ENCODE results near the gene PRPF40A.
"Not testable (repeated sequence)": the region's sequence is repeated elsewhere in the genome, so short reads cannot be mapped to it uniquely, and the experiment has no call there.

- not testable (repeated sequence) for TF ChIP-seq CTCF (IDR thresholded peaks at IDR 0.05; ENCODE audit: insufficient read depth, low read length); POLR2AphosphoS5 (IDR thresholded peaks at IDR 0.05; ENCODE audit: low read depth)
- TF ChIP-seq, protein P1, sequence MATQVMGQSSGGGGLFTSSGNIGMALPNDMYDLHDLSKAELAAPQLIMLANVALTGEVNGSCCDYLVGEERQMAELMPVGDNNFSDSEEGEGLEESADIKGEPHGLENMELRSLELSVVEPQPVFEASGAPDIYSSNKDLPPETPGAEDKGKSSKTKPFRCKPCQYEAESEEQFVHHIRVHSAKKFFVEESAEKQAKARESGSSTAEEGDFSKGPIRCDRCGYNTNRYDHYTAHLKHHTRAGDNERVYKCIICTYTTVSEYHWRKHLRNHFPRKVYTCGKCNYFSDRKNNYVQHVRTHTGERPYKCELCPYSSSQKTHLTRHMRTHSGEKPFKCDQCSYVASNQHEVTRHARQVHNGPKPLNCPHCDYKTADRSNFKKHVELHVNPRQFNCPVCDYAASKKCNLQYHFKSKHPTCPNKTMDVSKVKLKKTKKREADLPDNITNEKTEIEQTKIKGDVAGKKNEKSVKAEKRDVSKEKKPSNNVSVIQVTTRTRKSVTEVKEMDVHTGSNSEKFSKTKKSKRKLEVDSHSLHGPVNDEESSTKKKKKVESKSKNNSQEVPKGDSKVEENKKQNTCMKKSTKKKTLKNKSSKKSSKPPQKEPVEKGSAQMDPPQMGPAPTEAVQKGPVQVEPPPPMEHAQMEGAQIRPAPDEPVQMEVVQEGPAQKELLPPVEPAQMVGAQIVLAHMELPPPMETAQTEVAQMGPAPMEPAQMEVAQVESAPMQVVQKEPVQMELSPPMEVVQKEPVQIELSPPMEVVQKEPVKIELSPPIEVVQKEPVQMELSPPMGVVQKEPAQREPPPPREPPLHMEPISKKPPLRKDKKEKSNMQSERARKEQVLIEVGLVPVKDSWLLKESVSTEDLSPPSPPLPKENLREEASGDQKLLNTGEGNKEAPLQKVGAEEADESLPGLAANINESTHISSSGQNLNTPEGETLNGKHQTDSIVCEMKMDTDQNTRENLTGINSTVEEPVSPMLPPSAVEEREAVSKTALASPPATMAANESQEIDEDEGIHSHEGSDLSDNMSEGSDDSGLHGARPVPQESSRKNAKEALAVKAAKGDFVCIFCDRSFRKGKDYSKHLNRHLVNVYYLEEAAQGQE (IDR thresholded peaks at IDR 0.05; ENCODE audit: insufficient replicate concordance, low read depth): not testable (repeated sequence)
Observed at GRCh38 chr2:152739705-152740104, 22.4 kb upstream of the PRPF40A start.
